ENCODE data around the gene EIF4E1B.

- TF ChIP-seq TAF1 (IDR thresholded peaks at IDR 0.05; ENCODE audit: borderline replicate concordance, low read depth, low read length) (no peak), POLR2A (IDR thresholded peaks at IDR 0.05; ENCODE audit: low read depth, low read length) (no peak), POLR2AphosphoS5 (IDR thresholded peaks at IDR 0.05; ENCODE audit: low read depth, low read length) (no peak)
Observed at GRCh38 chr5:176629853-176630680, at the start of gene EIF4E1B, which contains the start of gene SNCB.

All from GM12892 (cell line).